ENCODE data around the gene ATP5ME.
A peak's percentile ranks its signal among the peaks of the same experiment; 100 is the strongest.
"Not testable (repeated sequence)": the region's sequence is repeated elsewhere in the genome, so short reads cannot be mapped to it uniquely, and the experiment has no call there.

Gene ATP5ME

DNA sequence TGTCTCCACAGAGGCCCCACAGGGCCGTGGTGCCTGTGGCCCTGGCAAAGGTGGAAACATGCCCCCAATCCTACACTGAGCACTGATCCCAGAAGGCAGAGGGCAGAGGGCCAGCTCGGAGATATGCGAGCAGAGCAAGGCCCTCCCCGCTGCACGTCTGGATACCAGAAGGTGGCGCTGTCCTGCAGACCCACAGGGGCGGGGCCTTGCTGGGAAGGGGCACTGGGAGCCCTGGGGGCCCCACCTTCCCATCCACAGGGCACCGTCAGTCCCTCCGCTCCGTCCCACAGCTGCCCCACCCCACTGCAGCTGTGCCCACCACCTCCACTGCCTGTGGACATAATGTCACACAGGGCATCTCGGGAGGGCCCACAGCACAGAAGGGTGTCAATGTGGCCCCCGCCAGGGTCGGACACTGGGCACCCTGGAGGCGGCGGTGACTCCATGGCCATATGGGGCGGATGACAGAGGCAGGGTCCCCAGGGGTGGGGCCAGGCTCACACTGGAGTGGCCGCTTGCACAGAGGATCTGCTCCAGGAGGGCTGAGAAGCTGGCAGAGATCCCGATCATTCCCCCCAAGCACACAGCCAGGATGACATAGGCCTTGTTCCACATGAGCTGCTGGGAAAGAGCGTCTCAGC, 10.0 kb upstream of the ATP5ME start:
- DNase-seq (ENCODE audit: low spot score) = peak; percentile 28

GRCh38 chr4:683247-683897, 9.3 kb upstream of the ATP5ME start:
- DNase-seq (ENCODE audit: low spot score) = no peak

GRCh38 chr4:682490-683172, 8.6 kb upstream of the ATP5ME start:
- no peak for DNase-seq (ENCODE audit: low spot score)

- peak; percentile 51 for DNase-seq (ENCODE audit: low spot score)
These were observed 7.8 kb upstream of the ATP5ME start for GRCh38 chr4:681736-682451.

GRCh38 chr4:680928-681645, 7.0 kb upstream of the ATP5ME start:
- DNase-seq (ENCODE audit: low spot score) = peak; percentile 53

- DNase-seq (ENCODE audit: low spot score) = no peak
These were observed 6.5 kb upstream of the ATP5ME start for GRCh38 chr4:680551-680927.

DNA sequence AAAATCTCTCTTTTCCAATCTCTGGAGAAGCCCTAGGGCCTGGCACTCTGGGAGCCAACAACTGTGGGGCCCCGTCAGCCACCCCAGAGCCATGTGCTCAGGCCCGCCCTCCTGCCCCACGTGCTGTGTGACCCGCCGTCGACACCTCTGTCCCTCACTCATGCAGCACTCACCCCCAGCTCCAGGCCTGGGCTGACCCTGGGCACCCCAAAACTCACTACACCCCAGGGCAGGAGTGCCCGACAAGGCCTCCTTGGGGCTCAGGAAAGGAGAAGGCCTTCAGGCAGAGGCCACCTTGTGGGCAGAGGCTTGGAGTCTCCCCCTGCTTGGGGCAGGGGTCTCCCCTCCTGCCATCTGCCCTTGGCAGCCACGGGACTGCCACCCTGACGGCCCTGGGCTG, 6.0 kb upstream of the ATP5ME start:
- DNase-seq (ENCODE audit: low spot score) = no peak

DNA sequence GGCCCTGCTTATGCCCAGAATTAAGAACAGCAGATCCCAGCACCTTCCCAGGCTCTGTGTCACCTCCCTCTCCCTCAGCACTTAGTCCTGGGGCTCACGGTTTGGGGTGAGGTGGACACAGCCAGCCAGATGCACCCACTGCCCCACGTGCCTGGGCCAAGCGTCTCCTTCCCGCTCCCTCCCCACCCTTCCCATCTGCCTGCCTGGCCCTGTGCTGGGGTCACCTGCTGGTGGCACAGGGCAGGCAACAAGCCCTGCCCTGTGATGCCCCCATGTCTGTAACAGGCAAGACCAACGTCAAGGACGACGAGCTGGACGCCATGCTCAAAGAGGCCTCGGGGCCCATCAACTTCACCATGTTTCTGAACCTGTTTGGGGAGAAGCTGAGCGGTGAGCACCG, 5.6 kb upstream of the ATP5ME start:
- DNase-seq (ENCODE audit: low spot score) = no peak

DNA sequence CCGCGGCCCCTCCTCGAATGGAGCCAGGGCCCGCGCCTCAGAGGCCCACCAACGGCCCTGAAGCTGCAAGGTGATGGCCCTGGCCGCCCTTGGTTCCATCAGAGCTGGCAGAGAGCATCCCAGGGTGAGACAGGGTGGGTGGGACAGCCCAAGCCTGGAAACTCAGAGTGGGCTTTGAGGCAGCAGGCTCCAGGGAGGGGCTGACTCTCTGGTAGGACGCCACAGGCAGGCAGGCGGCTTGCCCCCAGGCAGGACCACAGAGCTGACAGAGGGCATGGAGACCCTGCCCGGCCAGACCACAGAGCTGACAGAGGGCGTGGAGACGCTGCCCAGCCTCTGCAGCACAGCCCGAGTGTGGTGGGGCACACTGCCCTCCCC, 5.0 kb upstream of the ATP5ME start:
- DNase-seq (ENCODE audit: low spot score) = no peak

- no peak for DNase-seq (ENCODE audit: low spot score)
These were observed 4.4 kb upstream of the ATP5ME start for GRCh38 chr4:678331-679103.

DNA sequence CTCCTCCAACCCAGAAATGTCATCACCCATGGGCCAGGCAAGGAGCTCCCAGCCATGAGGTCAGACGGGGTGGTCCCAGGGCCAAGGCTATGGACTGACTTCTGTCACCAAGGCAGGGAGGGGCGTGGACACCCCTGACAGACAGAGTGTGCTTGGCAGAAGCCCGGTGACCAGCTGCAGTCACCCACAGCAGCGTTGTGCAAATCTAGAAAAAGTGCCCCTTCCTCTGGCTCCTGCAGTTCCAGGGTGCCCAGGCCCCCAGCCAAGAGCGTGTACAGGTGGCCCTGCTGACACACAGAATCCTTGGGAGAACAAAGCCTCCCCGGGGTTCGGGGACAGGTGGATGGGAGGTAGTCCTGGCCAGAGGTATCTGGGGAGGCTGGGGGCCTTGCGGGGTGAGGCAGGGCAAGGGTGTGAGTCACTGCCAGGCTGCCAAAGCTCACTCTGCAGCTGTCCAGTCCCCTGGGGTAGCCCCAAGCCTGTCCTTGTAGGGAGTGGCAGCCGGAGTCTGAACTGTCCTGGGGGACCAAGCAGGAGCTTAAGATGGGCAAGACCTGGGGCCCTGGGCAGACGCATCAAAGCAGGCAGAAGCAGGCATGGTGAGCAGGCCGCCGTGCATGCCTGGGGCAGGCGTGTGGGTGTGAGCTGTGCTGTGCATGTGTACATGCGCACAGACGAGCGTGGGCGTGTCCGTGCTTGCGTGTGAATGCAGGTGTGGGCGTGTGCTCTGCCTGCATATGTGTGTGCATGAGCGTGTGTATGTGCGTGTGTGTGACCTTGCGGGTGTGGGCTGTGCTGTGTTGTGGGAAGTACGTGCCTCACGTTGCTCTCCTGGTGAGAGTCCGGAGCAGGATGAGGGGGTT, 3.6 kb upstream of the ATP5ME start:
- peak; percentile 24 for DNase-seq (ENCODE audit: low spot score)

DNA sequence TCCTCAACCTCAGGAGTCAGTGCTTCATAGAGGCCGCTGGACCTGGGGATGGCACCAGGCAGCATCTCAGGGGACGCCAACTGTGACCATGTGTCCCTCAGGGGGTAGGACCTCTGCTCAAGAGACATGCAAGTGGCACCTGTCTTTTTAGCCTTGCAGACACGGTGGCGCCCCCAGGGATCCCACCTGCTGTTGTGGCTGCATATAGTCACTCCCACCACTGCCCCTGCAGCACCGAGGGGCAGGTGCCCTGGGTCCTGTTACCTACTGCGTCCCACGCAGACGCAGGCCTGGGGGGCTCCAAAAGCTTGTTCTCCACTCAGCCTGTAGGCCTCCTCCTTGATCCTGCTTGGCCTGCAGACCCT, 2.8 kb upstream of the ATP5ME start:
- no peak for DNase-seq (ENCODE audit: low spot score)

DNA sequence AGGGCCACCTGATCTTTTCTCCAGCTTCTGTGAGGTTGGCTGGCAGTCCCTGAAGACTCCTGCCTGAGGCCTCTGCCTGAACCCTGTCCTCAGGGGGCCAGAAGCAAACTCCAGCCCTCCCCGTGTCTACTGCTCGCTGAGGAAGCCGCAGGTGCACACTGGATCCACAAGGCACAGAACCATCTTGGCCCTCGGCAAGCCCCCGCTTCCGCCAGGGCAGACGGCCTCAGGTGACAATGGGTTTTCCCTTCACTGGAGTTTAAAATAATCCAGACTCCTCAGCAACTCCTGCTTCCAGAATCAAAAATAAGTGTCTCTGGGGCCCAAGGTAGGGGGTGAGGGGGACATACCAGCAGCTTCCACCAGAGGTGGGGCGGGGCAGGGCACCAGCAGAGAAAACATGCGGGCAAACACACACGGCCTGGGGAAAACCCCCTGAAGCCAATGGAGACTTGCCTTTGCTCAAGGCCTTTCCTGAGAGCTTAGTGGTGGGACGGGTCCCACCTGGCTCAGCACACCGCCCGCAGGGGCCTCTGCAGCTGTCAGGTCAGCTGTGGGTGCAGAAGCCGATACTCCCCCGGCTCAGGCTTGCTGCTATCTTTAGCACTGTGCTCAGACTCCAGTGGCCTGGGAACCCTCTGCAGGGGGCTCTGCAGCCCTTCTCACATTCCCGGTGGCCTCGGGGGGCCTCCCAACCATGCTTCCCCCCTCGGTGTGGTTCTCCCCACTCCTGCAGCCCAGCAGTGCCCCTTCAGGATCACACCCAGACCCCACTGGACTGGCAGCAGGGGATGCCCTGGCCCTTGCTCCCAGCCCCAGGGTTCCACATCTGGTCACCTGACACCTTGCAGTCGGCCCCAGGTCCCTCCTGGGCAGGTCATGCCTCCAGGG, 2.1 kb upstream of the ATP5ME start:
- no peak for DNase-seq (ENCODE audit: low spot score)

- no peak for DNase-seq (ENCODE audit: low spot score)
These were observed 1.2 kb upstream of the ATP5ME start for GRCh38 chr4:675036-675882.

GRCh38 chr4:673349-674091, 556 bp downstream of the ATP5ME start:
- DNase-seq (ENCODE audit: low spot score) = no peak

GRCh38 chr4:671769-672168, 2.3 kb downstream of the ATP5ME start:
- DNase-seq (ENCODE audit: low spot score) = no peak

- DNase-seq (ENCODE audit: low spot score) = not testable (repeated sequence)
These were observed 4.1 kb downstream of the ATP5ME start for GRCh38 chr4:669806-670559.
